ENCODE measurements around the gene IRF7. TPM values are rescaled to one million over a fixed set of nuclear protein-coding genes. Genes with fewer than 3 reads are reported as not detected.
"Not testable (repeated sequence)": the region's sequence is repeated elsewhere in the genome, so short reads cannot be mapped to it uniquely, and the experiment has no call there.

The IRF7 gene
- total RNA-seq, 1 experiment from 2014 or later = 9.5 TPM

GRCh38 chr11:653837-654236 is 38.1 kb upstream of the IRF7 start:
- H3K27me3 Mint-ChIP-seq (ENCODE audit: insufficient read depth, unreplicated experiment) = no peaks in the 10 kb centered on the region
- DNase-seq (ENCODE audit: unreplicated experiment) = no peak
- intact Hi-C loops (cut with micrococcal nuclease) = no loop called here
- CTCF ChIA-PET = no interaction called here
- no peak for TF ChIP-seq CTCF (IDR thresholded peaks at IDR 0.05; ENCODE audit: unreplicated experiment)
- POLR2A ChIA-PET = no interaction called here
- no peaks in the 10 kb centered on the region for H3K4me1 Mint-ChIP-seq (ENCODE audit: insufficient read depth, unreplicated experiment)
- no TSS peak for BruUV-seq (replicated peaks)
- H3K9me3 Mint-ChIP-seq (ENCODE audit: unreplicated experiment) = no peaks in the 10 kb centered on the region
- peaks cover 86% of the 10 kb centered on the region for H3K36me3 Mint-ChIP-seq (ENCODE audit: insufficient read depth, unreplicated experiment)
- no peak overlapping the region for H3K4me3 Mint-ChIP-seq (ENCODE audit: unreplicated experiment)
- H3K27ac Mint-ChIP-seq (ENCODE audit: low read depth, unreplicated experiment) = no peak overlapping the region

- H3K27me3 Mint-ChIP-seq (ENCODE audit: insufficient read depth, unreplicated experiment); BruUV-seq (replicated peaks); CTCF ChIA-PET; H3K9me3 Mint-ChIP-seq (ENCODE audit: unreplicated experiment); H3K27ac Mint-ChIP-seq (ENCODE audit: low read depth, unreplicated experiment); H3K4me1 Mint-ChIP-seq (ENCODE audit: insufficient read depth, unreplicated experiment); H3K4me3 Mint-ChIP-seq (ENCODE audit: unreplicated experiment); DNase-seq (ENCODE audit: unreplicated experiment); intact Hi-C loops (cut with micrococcal nuclease): not testable (repeated sequence)
- POLR2A ChIA-PET = interaction anchor here (0.7 kb wide), 1 partner anchor 98 kb away, joined by 3 read pairs; no protein-coding TSS in a partner anchor
- peaks cover 88% of the 10 kb centered on the region for H3K36me3 Mint-ChIP-seq (ENCODE audit: insufficient read depth, unreplicated experiment)
Observed at GRCh38 chr11:653136-653535, 37.4 kb upstream of the IRF7 start.

- intact Hi-C loops (cut with micrococcal nuclease) = no loop called here
- no TSS peak for BruUV-seq (replicated peaks)
- no peak for DNase-seq (ENCODE audit: unreplicated experiment)
- H3K27ac Mint-ChIP-seq (ENCODE audit: low read depth, unreplicated experiment) = no peak overlapping the region
- H3K36me3 Mint-ChIP-seq (ENCODE audit: insufficient read depth, unreplicated experiment) = peaks cover 95% of the 10 kb centered on the region
- no peak for TF ChIP-seq CTCF (IDR thresholded peaks at IDR 0.05; ENCODE audit: unreplicated experiment)
- H3K4me1 Mint-ChIP-seq (ENCODE audit: insufficient read depth, unreplicated experiment) = no peaks in the 10 kb centered on the region
- CTCF ChIA-PET = no interaction called here
- H3K27me3 Mint-ChIP-seq (ENCODE audit: insufficient read depth, unreplicated experiment) = no peaks in the 10 kb centered on the region
- no peaks in the 10 kb centered on the region for H3K9me3 Mint-ChIP-seq (ENCODE audit: unreplicated experiment)
- POLR2A ChIA-PET = no interaction called here
- H3K4me3 Mint-ChIP-seq (ENCODE audit: unreplicated experiment) = no peak overlapping the region
Observed at GRCh38 chr11:650482-650881, 34.7 kb upstream of the IRF7 start.

- DNase-seq (ENCODE audit: unreplicated experiment); CTCF ChIA-PET; intact Hi-C loops (cut with micrococcal nuclease); H3K27me3 Mint-ChIP-seq (ENCODE audit: insufficient read depth, unreplicated experiment); H3K27ac Mint-ChIP-seq (ENCODE audit: low read depth, unreplicated experiment); H3K9me3 Mint-ChIP-seq (ENCODE audit: unreplicated experiment); H3K4me3 Mint-ChIP-seq (ENCODE audit: unreplicated experiment); BruUV-seq (replicated peaks); H3K4me1 Mint-ChIP-seq (ENCODE audit: insufficient read depth, unreplicated experiment): not testable (repeated sequence)
- peaks cover 80% of the 10 kb centered on the region for H3K36me3 Mint-ChIP-seq (ENCODE audit: insufficient read depth, unreplicated experiment)
- POLR2A ChIA-PET = interaction anchor here (1.1 to 1.5 kb wide), 2 partner anchors 13 to 27 kb away, joined by 3 read pairs; no protein-coding TSS in a partner anchor
Observed at GRCh38 chr11:647672-648158, 32.0 kb upstream of the IRF7 start.

- CTCF ChIA-PET = interaction anchor here (0.5 kb wide), 1 partner anchor 223 kb away, joined by 3 read pairs; no protein-coding TSS in a partner anchor
- intact Hi-C loops (cut with micrococcal nuclease) = no loop called here
- TF ChIP-seq CTCF (IDR thresholded peaks at IDR 0.05; ENCODE audit: unreplicated experiment) = no peak
- no peak overlapping the region for H3K27ac Mint-ChIP-seq (ENCODE audit: low read depth, unreplicated experiment)
- H3K9me3 Mint-ChIP-seq (ENCODE audit: unreplicated experiment) = no peaks in the 10 kb centered on the region
- no peaks in the 10 kb centered on the region for H3K4me1 Mint-ChIP-seq (ENCODE audit: insufficient read depth, unreplicated experiment)
- H3K36me3 Mint-ChIP-seq (ENCODE audit: insufficient read depth, unreplicated experiment) = peaks cover 75% of the 10 kb centered on the region
- POLR2A ChIA-PET = interaction anchor here (0.8 to 1.5 kb wide), 2 partner anchors 28 to 33 kb away, joined by 3 read pairs; no protein-coding TSS in a partner anchor
- H3K27me3 Mint-ChIP-seq (ENCODE audit: insufficient read depth, unreplicated experiment) = no peaks in the 10 kb centered on the region
- no peak for DNase-seq (ENCODE audit: unreplicated experiment)
- no peak overlapping the region for H3K4me3 Mint-ChIP-seq (ENCODE audit: unreplicated experiment)
- no TSS peak for BruUV-seq (replicated peaks)
Observed at GRCh38 chr11:646214-646613, 30.5 kb upstream of the IRF7 start.

All from MCF 10A (cell line).